Measurements from ENCODE around the gene PIP4K2C.

DNA sequence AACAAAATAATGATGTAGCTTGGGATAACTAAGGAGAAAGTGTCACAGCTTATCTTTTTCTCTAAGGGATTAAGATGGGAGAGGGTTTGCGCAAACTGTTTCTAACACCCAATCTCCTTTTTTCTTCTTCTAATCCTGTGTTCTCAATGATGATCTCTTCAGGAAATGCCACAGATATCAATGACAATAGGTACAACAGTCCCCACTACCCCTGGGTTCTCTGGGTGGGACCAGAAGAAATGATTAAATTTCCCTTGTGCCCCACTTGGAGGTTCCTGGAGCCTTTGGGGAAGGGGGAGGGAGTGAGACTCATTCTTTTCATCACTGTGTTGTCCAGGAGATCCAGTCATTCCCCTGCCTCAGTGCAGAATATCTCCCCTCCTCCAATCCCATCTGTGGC is 8.6 kb upstream of the PIP4K2C start:
- TF ChIP-seq EZH2 (IDR thresholded peaks at IDR 0.05; ENCODE audit: borderline replicate concordance, low read length) (no peak), CTCF (conservative IDR thresholded peaks at IDR 0.05 in 1 of 2, IDR thresholded peaks at IDR 0.05 in 1 of 2; ENCODE audit: extremely low read depth in 1 of 2, insufficient read depth in 1 of 2, low read depth in 1 of 2, low read length in 2 of 2) (no peak)
